Type B pancreatic cell (in vitro differentiated cells): ENCODE results near the gene LRRC8D. TPM values are rescaled to one million over a fixed set of nuclear protein-coding genes. Genes with fewer than 3 reads are reported as not detected.
"Not testable (repeated sequence)": the region's sequence is repeated elsewhere in the genome, so short reads cannot be mapped to it uniquely, and the experiment has no call there.

Experiments used
- DNase-seq: peaks from one replicate; pipeline ENCODE4 v3.0.0; 2021; ENCODE audit warnings: mixed read lengths; ENCODE audit not compliant: unreplicated experiment; ENCODE audit errors: extremely low spot score
- H3K27ac Mint-ChIP-seq: 2 replicates; pipeline ENCODE4 v1.8.0; 2021; ENCODE audit warnings: mild to moderate bottlenecking, mixed read lengths
- H3K27me3 Mint-ChIP-seq: 2 replicates; pipeline ENCODE4 v1.8.0; 2021; ENCODE audit warnings: mixed read lengths
- H3K36me3 Mint-ChIP-seq: 2 replicates; pipeline ENCODE4 v1.8.0; 2021; ENCODE audit warnings: mixed read lengths
- H3K4me1 Mint-ChIP-seq: one replicate; pipeline ENCODE4 v1.8.0; 2021; ENCODE audit warnings: mixed read lengths; ENCODE audit not compliant: unreplicated experiment
- H3K4me3 Mint-ChIP-seq: 2 replicates; pipeline ENCODE4 v1.8.0; 2021; ENCODE audit warnings: mild to moderate bottlenecking, mixed read lengths
- H3K9me3 Mint-ChIP-seq: 2 replicates; pipeline ENCODE4 v1.8.0; 2021; ENCODE audit warnings: mixed read lengths
- CTCF ChIP-seq: fragments of 200-600 bp; sonication (generic); conservative IDR thresholded peaks from 2 replicates; pipeline ENCODE4 v1.5.0; 2021; ENCODE audit warnings: antibody characterized with exemption, mild to moderate bottlenecking
- long read RNA-seq: library from polyadenylated mRNA; unstranded; transcript quantifications from one replicate; pipeline ENCODE4 v2.0.0, GENCODE V29; 2020
- total RNA-seq: library from RNA; stranded (reverse); gene quantifications from 2 replicates; pipeline ENCODE4 v1.2.1, GENCODE V29; 2021; ENCODE audit warnings: low replicate concordance

The LRRC8D gene
- total RNA-seq: 31.1 and 31.9 TPM in 2 replicates
- long read RNA-seq, partial matches to known transcripts: 0 of 16 reads
- long read RNA-seq, other reads (novel, unspliced or antisense): 12 of 16 reads

GRCh38 chr1:89820422-89821321, at the start of gene LRRC8D:
Gene LRRC8D, plus strand, starts transcription at chr1:89821032. Its CDS starts 112,037 bp downstream, at chr1:89933069.
- DNase-seq: peak; percentile 89
- peaks cover 5% of the 10 kb centered on the region for H3K27me3 Mint-ChIP-seq
- H3K27ac Mint-ChIP-seq: peak within 1 kb of the TSS; percentile 87
- H3K4me3 Mint-ChIP-seq: peak within 1 kb of the TSS; percentile 93
- H3K36me3 Mint-ChIP-seq: peaks cover 9% of the 10 kb centered on the region
- TF ChIP-seq CTCF: peak; percentile 20
- no peaks in the 10 kb centered on the region for H3K9me3 Mint-ChIP-seq
- H3K4me1 Mint-ChIP-seq: peaks cover 38% of the 10 kb centered on the region

GRCh38 chr1:89771991-89772560, 48.8 kb upstream of the LRRC8D start:
- Mint-ChIP-seq H3K4me3 (no peak overlapping the region), H3K9me3 (no peaks in the 10 kb centered on the region), H3K27ac (no peak overlapping the region), H3K4me1 (no peaks in the 10 kb centered on the region), H3K27me3 (peaks cover 3% of the 10 kb centered on the region), H3K36me3 (no peaks in the 10 kb centered on the region)
- DNase-seq: no peak
- TF ChIP-seq CTCF: no peak

- not testable (repeated sequence) for H3K4me3 Mint-ChIP-seq, DNase-seq, H3K4me1 Mint-ChIP-seq, H3K27me3 Mint-ChIP-seq, H3K27ac Mint-ChIP-seq, H3K36me3 Mint-ChIP-seq, H3K9me3 Mint-ChIP-seq
Observed at GRCh38 chr1:89776104-89776503, 44.7 kb upstream of the LRRC8D start.

GRCh38 chr1:89777271-89777670, 43.6 kb upstream of the LRRC8D start:
- H3K9me3 Mint-ChIP-seq, H3K36me3 Mint-ChIP-seq, H3K4me3 Mint-ChIP-seq, H3K4me1 Mint-ChIP-seq, H3K27me3 Mint-ChIP-seq, DNase-seq, H3K27ac Mint-ChIP-seq: not testable (repeated sequence)

- Mint-ChIP-seq H3K4me3 (no peak overlapping the region), H3K36me3 (no peaks in the 10 kb centered on the region), H3K4me1 (peaks cover 4% of the 10 kb centered on the region), H3K27me3 (no peaks in the 10 kb centered on the region), H3K27ac (no peak overlapping the region), H3K9me3 (no peaks in the 10 kb centered on the region)
- TF ChIP-seq CTCF: no peak
- no peak for DNase-seq
Observed at GRCh38 chr1:89779151-89779940, 41.5 kb upstream of the LRRC8D start.

- peak; percentile 56 for TF ChIP-seq CTCF
- Mint-ChIP-seq H3K9me3 (no peaks in the 10 kb centered on the region), H3K36me3 (no peaks in the 10 kb centered on the region), H3K27me3 (no peaks in the 10 kb centered on the region), H3K27ac (no peak overlapping the region), H3K4me1 (peaks cover 4% of the 10 kb centered on the region), H3K4me3 (no peak overlapping the region)
- DNase-seq: no peak
Observed at GRCh38 chr1:89780721-89781120, 40.1 kb upstream of the LRRC8D start.
